NCI-H128 (cell line): Measurements from ENCODE around the gene RBP5.
"Not testable (repeated sequence)": the region's sequence is repeated elsewhere in the genome, so short reads cannot be mapped to it uniquely, and the experiment has no call there.

ENCODE experiments used
- DNase-seq: peaks from one replicate; lab custom pipeline; 2025; ENCODE audit not compliant: unreplicated experiment; lab: John Stamatoyannopoulos, UW

Gene RBP5

GRCh38 chr12:7123806-7124522 is 4.7 kb downstream of the RBP5 start:
- DNase-seq, result no peak

DNA sequence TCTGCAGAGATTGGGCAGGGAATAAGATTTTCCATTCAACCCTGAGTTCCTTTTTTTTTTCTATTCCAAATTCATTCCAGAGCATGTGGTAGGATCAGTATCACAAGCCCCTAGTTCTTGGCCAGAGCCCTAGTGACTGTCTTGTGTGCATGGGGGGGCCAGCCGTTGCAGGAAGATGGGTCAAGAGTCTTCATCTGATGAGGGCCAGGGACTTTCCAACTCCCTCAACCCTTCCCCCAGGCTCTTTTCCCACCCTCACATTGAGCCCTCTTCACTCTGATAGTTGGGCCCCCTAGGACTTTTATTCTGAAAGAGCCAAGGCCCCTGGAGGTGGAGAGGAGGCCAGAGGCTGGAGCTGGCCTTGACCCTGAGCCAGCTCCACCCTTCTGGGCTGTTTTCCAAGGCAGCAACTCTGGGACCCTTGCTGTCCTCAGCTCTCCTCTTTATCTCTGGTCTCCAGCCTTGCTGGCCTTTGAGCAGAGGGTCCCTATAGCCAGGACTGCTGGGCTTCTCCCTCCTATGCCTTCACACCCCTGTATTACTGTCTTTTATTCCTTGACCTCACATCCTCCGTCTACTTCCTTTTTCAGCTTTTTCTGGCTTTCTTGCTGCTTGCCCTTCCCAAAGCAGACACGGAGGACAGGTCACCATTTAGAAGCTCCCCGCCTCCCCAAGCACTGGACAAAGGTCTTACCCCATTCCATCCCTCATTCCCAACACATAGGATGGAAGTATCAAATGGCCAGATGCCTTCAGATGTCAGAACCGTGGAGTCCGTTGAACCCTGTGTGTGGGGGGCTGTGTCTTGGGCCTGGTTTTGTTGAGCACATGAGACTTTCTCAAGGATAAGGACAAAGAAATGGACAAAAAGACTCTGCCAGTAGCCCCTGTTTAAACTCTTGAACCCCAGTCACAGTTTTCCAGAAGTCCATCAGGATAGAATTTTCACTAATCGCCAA is 5.6 kb downstream of the RBP5 start:
- no peak for DNase-seq

- no peak for DNase-seq
Measured at GRCh38 chr12:7121324-7121723, 7.4 kb downstream of the RBP5 start.

- no peak for DNase-seq
Measured at GRCh38 chr12:7120166-7120565, 8.5 kb downstream of the RBP5 start.

DNA sequence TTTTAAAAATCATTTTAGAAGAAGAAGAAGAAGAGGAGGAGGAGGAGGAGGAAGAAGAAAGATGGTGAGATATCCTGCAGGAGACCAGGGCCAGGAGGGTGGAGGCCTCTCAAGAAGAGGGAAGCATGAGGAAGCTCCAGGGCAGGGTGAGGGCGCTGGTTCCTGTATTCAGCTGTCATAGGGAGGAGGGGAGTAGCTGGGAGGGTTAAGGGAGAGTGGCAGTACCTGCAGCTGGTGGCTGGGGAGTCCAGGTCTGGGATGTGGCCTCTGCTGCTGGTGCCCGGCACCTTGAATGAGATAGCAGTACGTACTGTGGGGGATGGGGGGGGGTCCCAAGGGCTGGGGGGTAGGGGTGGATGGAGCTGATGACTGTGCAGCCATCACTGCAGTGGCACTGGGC is 9.8 kb downstream of the RBP5 start:
- no peak for DNase-seq

GRCh38 chr12:7117670-7118069 is 11.0 kb downstream of the RBP5 start:
- no peak for DNase-seq

DNA sequence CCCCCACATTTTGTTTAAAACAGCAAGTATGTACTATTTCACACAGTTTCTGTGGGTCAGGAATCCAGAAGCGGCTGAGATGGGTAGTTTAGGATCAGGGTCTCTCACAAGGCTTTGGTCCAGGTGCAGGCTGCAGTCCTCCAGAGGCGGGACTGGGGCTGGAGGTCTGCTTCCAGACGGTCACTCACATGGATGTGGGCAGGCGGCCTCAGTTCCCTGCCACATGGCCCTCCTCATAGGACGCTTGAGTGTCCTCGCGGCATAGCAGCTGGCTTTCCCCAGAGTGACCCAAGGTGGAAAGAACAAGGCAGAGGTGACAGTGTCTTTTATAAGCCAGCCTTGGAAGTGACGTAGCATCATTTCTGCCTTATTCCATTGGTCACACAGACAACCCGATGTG is 11.8 kb downstream of the RBP5 start:
- DNase-seq, result no peak

- no peak for DNase-seq
Measured at GRCh38 chr12:7116196-7116595, 12.5 kb downstream of the RBP5 start.

GRCh38 chr12:7114851-7115250 is 13.8 kb downstream of the RBP5 start:
- DNase-seq, result no peak

DNA sequence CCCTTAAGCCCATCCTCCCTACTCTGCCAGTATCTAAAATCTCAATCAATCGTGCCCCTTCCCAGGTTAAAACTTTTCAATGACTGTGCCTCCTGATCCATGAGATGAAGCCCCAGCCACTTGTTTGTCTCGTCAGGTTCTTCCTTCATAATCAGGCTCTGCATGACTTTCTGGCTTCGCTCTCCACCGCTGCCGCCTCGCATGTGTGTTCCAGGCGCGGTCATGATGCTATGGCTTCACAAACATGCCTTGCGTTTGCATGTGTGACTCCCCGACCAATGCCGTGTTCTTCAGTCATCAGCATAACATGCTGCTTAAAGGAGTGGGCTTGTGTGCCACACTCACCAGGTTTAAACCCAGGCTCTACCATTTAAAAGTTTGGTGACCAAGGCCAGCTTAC is 14.7 kb downstream of the RBP5 start:
- DNase-seq, result no peak

- peak; percentile 29 for DNase-seq
Measured at GRCh38 chr12:7113389-7113871, 15.3 kb downstream of the RBP5 start.

DNA sequence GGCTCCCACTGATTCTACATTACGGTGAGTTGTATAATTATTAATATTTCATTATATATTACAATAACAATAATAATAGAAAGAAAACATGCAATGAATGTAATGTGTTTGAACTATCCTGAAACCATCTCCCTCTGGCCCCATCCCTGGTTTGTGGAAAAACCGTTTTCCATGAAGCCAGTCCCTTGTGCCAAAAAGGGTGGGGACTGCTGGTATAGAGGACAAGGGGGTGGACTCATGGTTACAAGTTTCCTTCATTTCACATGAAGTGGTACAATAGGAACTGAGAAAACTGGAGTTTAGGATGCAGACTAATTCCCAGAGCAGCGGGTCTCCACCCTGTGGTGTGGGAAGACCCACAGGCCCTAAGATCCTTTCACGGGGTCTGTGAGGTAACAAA is 16.6 kb downstream of the RBP5 start:
- DNase-seq, result no peak

GRCh38 chr12:7110661-7111060 is 18.0 kb downstream of the RBP5 start:
- DNase-seq, result no peak

DNA sequence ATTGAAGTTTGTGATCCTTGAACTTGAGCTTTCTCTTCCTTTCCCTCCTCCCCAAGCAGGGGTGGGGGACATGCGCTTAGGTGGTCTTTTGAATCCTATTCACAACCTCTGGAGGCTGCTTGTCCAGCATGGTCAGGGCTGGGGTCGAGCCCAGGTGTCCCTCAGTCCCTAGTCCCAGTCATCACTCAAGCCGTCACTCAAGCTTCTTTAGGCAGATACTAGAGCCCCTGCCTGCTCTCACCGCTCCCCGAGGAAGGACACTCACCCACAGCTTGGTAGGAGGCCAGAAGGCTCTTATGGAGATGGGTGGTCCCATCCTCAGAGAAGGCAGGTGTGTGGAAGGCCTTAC is 19.1 kb downstream of the RBP5 start:
- DNase-seq, result no peak

- peak; percentile 80 for DNase-seq
Measured at GRCh38 chr12:7108796-7109571, 19.7 kb downstream of the RBP5 start, which contains the start of gene C1RL. C1RL (minus strand) TSS chr12:7109214; CDS start chr12:7109180, 34 bp downstream.

- DNase-seq, result no peak
Measured at GRCh38 chr12:7108003-7108795, 20.5 kb downstream of the RBP5 start.

DNA sequence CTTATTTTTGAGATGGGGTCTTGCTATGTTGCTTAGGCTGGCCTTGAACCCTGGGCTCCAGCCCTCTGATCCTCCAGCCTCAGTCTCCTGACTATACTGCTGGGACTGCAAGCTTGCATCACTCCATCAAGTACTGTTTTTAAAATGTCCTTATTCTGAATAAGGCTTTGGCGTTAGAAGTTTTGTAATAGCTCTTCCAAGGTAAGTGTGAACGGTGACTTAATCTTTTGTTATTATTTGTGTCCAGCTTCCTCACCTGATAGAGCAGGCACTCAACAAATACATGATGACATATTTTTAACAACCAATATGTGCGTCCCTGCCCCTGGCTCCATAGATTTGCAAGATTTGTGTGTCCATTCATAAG is 21.1 kb downstream of the RBP5 start:
- DNase-seq, result no peak

DNA sequence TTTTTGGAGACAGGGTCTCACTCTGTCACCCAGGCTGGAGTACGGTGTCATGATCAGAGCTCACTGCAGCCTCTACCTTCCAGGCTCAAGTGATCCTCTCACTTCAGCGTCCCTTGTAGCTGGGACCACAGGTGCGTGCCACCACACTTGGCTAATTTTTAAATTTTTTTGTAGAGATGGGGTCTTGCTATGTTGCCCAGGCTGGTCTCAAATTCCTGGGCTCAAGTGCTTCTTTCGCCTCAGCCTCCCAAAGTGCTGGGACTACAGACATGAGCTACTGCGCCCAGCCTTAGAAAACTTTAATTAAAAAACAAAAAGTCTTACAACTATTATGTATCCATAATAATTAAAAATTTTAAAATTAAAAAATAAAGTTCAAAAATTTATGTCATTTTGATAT is 21.5 kb downstream of the RBP5 start:
- not testable (repeated sequence) for DNase-seq

DNA sequence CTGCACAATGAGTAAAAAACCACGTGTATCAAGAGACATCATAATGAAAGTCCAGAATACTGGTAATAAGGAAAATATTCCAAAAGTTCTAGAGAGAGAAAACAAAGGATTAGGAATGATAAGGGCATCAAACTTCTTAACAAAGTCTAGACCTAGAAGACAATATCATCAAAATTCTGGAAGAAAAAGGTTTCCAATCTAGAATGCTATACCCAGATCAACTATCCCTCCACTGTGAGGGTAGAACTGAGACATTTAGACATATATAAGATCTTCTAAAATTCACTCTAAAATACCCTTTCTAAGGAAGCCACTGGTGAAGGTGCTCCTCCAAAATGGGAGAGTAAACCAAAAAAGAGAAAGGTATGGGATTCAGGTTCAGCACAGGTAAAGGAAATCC is 22.6 kb downstream of the RBP5 start:
- no peak for DNase-seq

GRCh38 chr12:7103837-7104584 is 24.7 kb downstream of the RBP5 start:
- no peak for DNase-seq
